Keratinocyte (primary cell): ENCODE measurements around the gene KBTBD12. TPM values are rescaled to one million over a fixed set of nuclear protein-coding genes. Genes with fewer than 3 reads are reported as not detected.

Experiments
- DNase-seq: peaks from one replicate; pipeline ENCODE4 v3.0.0-alpha.2; 2011; ENCODE audit warnings: low read depth, missing footprints, low spot score
- FAIRE-seq: peaks from 2 replicates; lab custom pipeline; 2011; peaks lifted over from hg19 to GRCh38; lab: Jason Lieb, UNC
- H2AFZ ChIP-seq: 2 replicates; pipeline ENCODE4 v1.6.0; 2012; ENCODE audit warnings: low read length, control low read depth, inconsistent platforms; ENCODE audit not compliant: control insufficient read depth
- H3K27ac ChIP-seq: 2 replicates; pipeline ENCODE4 v1.5.1; 2011; ENCODE audit warnings: low read length; ENCODE audit not compliant: control insufficient read depth, insufficient read depth
- H3K27me3 ChIP-seq: 3 replicates; pipeline ENCODE4 v1.6.0; 2011; ENCODE audit warnings: low read length; ENCODE audit not compliant: control insufficient read depth, insufficient read depth; ENCODE audit errors: extremely low read depth
- H3K36me3 ChIP-seq, 2 experiments: 2 replicates in 1 of 2; 3 replicates in 1 of 2; pipeline ENCODE4 v1.5.1; 2011; ENCODE audit warnings: low read length in 2 of 2, mild to moderate bottlenecking in 1 of 2; ENCODE audit not compliant: control insufficient read depth in 2 of 2, insufficient read depth in 2 of 2; ENCODE audit errors: extremely low read depth in 1 of 2
- H3K4me1 ChIP-seq: 3 replicates; pipeline ENCODE4 v1.5.1; 2011; ENCODE audit warnings: low read length; ENCODE audit not compliant: control insufficient read depth, insufficient read depth; ENCODE audit errors: extremely low read depth
- H3K4me2 ChIP-seq: 3 replicates; pipeline ENCODE4 v1.6.0; 2011; ENCODE audit warnings: low read depth, low read length; ENCODE audit not compliant: control insufficient read depth, insufficient read depth; ENCODE audit errors: extremely low read depth
- H3K4me3 ChIP-seq, 3 experiments: fragments of 200-600 bp in 1 of 3; sonication (generic) in 1 of 3; 2 replicates in 2 of 3; 3 replicates in 1 of 3; pipeline ENCODE4 v1.5.1; 2011 to 2016; ENCODE audit warnings: low read length in 3 of 3, mild to moderate bottlenecking in 3 of 3, control low read depth in 2 of 3, inconsistent platforms in 1 of 3, low read depth in 1 of 3, mixed read lengths in 1 of 3, mixed run types in 1 of 3, moderate library complexity in 1 of 3; ENCODE audit not compliant: control insufficient read depth in 2 of 3, insufficient read depth in 2 of 3; ENCODE audit errors: extremely low read depth in 1 of 3
- H3K79me2 ChIP-seq: 2 replicates; pipeline ENCODE4 v1.6.0; 2012; ENCODE audit warnings: low read length; ENCODE audit not compliant: control insufficient read depth, insufficient read depth
- H3K9ac ChIP-seq: 3 replicates; pipeline ENCODE4 v1.6.0; 2011; ENCODE audit warnings: low read length; ENCODE audit not compliant: control insufficient read depth, insufficient read depth; ENCODE audit errors: extremely low read depth
- H3K9me1 ChIP-seq: 3 replicates; pipeline ENCODE4 v1.6.0; 2011; ENCODE audit warnings: low read length; ENCODE audit not compliant: control insufficient read depth, insufficient read depth; ENCODE audit errors: extremely low read depth
- H3K9me3 ChIP-seq: 2 replicates; pipeline ENCODE4 v1.5.1; 2012; ENCODE audit warnings: low read depth, low read length; ENCODE audit not compliant: control insufficient read depth
- H4K20me1 ChIP-seq: 3 replicates; pipeline ENCODE4 v1.6.0; 2011; ENCODE audit warnings: low read length; ENCODE audit not compliant: control insufficient read depth, insufficient read depth; ENCODE audit errors: extremely low read depth
- CTCF ChIP-seq, 3 experiments: IDR thresholded peaks in 1 of 3; conservative IDR thresholded peaks in 1 of 3; optimal IDR thresholded peaks in 1 of 3; 2 replicates in 2 of 3; 3 replicates in 1 of 3; pipeline versions ENCODE3 to v1.5.1; 2011; ENCODE audit warnings: low read length in 3 of 3, mild to moderate bottlenecking in 3 of 3, moderate library complexity in 2 of 3, control low read depth in 1 of 3, inconsistent platforms in 1 of 3; ENCODE audit not compliant: insufficient read depth in 2 of 3; ENCODE audit errors: extremely low read depth in 1 of 3
- EZH2 ChIP-seq: IDR thresholded peaks from one replicate; pipeline ENCODE4 v1.6.1; 2012; ENCODE audit warnings: inconsistent platforms, mild to moderate bottlenecking, low read length, moderate library complexity
- dilution Hi-C: fragments of 300-500 bp; cut with MboI; formaldehyde crosslinking; loops from one replicate; pipeline ENCODE4 v1.7.0; 2020; ENCODE audit warnings: low sequenced_read_pairs; ENCODE audit not compliant: extremely low pct_ligation_motif_present
- polyA plus RNA-seq, 5 experiments: library from polyadenylated mRNA; depleted of rRNA in 3 of 5; stranded (reverse) in 3 of 5; stranded (forward) in 1 of 5; unstranded in 1 of 5; fragments of >200 nt; gene quantifications; 1 replicate in 1 of 5; 2 replicates in 3 of 5; 3 replicates in 1 of 5; pipeline versions ENCODE4 v1.2.1 to v1.2.3, GENCODE V29; 2011 to 2012; ENCODE audit warnings: missing spikeins in 2 of 5, low read depth in 1 of 5, low replicate concordance in 1 of 5

The KBTBD12 gene
- polyA plus RNA-seq, 1 donor (not counting 4 experiments of a cell fraction or from before 2014, with no cell fraction given), result not detected

- Histone ChIP-seq H3K27me3 (no peaks in the 10 kb centered on the region), H3K79me2 (no peaks in the 10 kb centered on the region), H3K9ac (no peak overlapping the region), H3K4me3 (no peak overlapping the region), H3K4me1 (no peaks in the 10 kb centered on the region), H4K20me1 (no peaks in the 10 kb centered on the region), H3K9me3 (no peaks in the 10 kb centered on the region), H3K9me1 (no peaks in the 10 kb centered on the region), H3K4me2 (no peak overlapping the region), H2AFZ (no peak overlapping the region), H3K36me3 (no peaks in the 10 kb centered on the region), H3K27ac (no peak overlapping the region)
- no peak for DNase-seq
- no peak for TF ChIP-seq EZH2
- TF ChIP-seq CTCF (optimal IDR thresholded peaks at IDR 0.05 in 1 of 3, IDR thresholded peaks at IDR 0.05 in 1 of 3, conservative IDR thresholded peaks at IDR 0.05 in 1 of 3; ENCODE audit: extremely low read depth in 1 of 3, insufficient read depth in 2 of 3, low read length in 3 of 3), result no peak
- dilution Hi-C loops, result no loop called here
- no peak for FAIRE-seq
These were observed 82.9 kb downstream of the KBTBD12 start for GRCh38 chr3:127997961-127998360.

GRCh38 chr3:127998596-127998995, 83.6 kb downstream of the KBTBD12 start:
- Histone ChIP-seq H3K9ac (no peak overlapping the region), H3K27ac (no peak overlapping the region), H3K9me1 (no peaks in the 10 kb centered on the region), H4K20me1 (no peaks in the 10 kb centered on the region), H3K36me3 (no peaks in the 10 kb centered on the region), H3K4me1 (no peaks in the 10 kb centered on the region), H3K4me3 (no peak overlapping the region), H3K27me3 (no peaks in the 10 kb centered on the region), H3K79me2 (no peaks in the 10 kb centered on the region), H2AFZ (no peak overlapping the region), H3K9me3 (no peaks in the 10 kb centered on the region), H3K4me2 (no peak overlapping the region)
- dilution Hi-C loops, result no loop called here
- TF ChIP-seq CTCF (optimal IDR thresholded peaks at IDR 0.05 in 1 of 3, IDR thresholded peaks at IDR 0.05 in 1 of 3, conservative IDR thresholded peaks at IDR 0.05 in 1 of 3; ENCODE audit: extremely low read depth in 1 of 3, insufficient read depth in 2 of 3, low read length in 3 of 3), result no peak
- TF ChIP-seq EZH2, result no peak
- DNase-seq, result no peak
- no peak for FAIRE-seq
